GM19239 (cell line): ENCODE measurements around the gene KCTD12.
"Not testable (repeated sequence)": the region's sequence is repeated elsewhere in the genome, so short reads cannot be mapped to it uniquely, and the experiment has no call there.

Experiments used
- DNase-seq: peaks from one replicate; pipeline ENCODE4 v3.0.0; 2011; ENCODE audit warnings: low spot score; ENCODE audit not compliant: insufficient read length
- FAIRE-seq: peaks from 2 replicates; lab custom pipeline; 2011; peaks lifted over from hg19 to GRCh38; lab: Jason Lieb, UNC

KCTD12 gene

GRCh38 chr13:76886292-76887075 is at the start of gene KCTD12:
Gene KCTD12 (minus strand): TSS chr13:76886405. CDS start chr13:76886148, 257 bp downstream.
- FAIRE-seq (peak; percentile 81), DNase-seq (peak; percentile 54)

DNA sequence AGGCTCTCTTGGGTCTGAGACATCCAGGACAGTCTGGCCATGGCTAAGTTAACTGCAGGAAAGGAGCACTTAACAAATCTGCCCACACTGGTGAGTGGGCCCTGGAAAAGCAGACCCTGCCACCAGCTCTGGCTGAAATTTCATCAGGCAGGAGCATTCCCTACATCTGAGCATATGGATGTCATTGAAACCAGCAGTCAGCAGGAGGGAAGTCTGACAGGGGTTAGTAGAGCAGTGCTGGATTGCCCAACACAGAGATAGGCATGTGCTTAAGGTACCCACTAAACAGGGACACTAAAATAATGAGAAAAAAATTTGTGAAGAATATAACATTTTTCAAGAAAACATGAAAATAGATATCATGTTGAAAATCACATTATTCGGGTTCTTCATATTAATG is 48.5 kb upstream of the KCTD12 start:
- DNase-seq (no peak), FAIRE-seq (no peak)

GRCh38 chr13:76932076-76932475 is 45.9 kb upstream of the KCTD12 start:
- no peak for FAIRE-seq
- DNase-seq = no peak

DNA sequence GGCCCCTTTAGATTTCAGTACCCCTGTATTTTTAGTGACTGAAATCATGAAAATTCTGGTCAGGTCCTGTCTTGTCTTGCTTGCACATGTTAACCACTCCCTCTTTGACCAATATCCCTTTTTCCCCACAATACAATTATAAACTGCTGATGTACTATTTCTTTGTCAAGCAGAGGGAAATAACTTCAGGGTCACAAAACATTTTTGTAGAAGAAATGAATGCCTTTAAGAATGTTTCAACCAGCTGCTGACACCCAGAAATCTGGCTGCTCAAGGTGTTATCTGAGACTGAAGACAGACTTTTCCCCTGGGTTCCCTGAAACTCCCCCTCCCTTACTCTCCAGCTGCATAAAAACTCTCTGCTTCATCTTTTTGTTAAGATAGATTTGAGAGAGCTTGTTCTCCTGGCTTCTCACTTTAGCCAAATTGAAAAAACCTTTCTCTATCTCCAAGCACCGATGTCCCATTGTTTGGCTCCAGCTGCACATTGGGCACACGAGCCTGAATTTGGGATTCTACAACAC is 43.7 kb upstream of the KCTD12 start:
- FAIRE-seq = no peak
- no peak for DNase-seq

DNA sequence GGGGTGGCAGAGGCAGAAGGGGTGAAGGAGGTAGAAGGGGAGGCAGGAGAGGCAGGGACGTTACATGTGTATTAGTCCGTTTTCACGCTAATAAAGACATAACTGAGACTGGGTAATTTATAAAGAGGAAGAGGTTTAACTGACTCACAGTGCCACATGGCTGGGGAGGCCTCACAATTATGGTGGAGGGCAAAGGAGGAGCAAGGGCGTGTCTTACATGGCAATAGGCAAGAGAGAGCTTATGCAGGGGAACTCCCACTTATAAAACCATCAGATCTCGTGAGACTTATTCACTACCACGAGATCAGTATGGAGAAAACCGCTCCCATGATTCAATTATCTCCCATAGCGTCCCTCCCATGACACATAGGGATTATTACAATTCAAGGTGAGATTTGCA is 43.1 kb upstream of the KCTD12 start:
- FAIRE-seq (no peak), DNase-seq (no peak)

DNA sequence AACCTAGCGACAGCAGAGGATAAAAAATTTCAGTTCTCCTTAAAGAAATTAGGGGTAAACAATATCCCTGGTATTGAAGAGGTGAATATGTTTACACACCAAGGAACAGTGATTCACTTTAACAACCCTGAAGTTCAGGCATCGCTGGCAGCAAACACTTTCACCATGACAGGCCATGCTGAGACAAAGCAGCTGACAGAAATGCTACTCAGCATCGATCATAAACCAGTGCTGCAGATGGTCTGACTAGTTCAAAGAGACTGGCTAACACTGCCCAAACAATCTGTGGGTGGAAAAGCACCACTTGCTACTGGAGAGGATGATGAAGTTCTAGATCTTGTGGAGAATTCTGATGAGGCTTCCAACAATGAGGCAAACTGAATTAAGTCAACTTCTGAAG is 42.3 kb upstream of the KCTD12 start:
- no peak for FAIRE-seq
- no peak for DNase-seq

DNA sequence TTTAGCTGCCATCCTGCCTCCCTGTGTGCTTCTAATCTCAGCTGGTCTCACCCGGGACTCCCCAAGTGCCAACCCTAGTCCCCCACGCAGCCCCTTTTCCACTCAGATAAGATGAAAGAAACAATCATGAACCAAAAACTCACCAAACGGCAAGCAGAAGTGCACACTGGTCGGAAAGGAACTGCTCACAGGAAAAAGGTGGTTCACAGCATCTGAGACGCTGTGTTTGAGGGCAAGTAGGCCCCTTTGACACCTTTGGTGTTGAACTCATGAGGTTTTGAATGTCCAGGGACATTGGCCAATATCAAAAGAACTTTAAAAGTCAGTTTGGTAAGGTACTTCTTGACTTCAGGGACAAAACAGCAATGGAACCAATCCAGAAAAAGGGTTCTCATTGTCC is 41.8 kb upstream of the KCTD12 start:
- DNase-seq = no peak
- no peak for FAIRE-seq

- no peak for DNase-seq
- no peak for FAIRE-seq
These were observed 38.9 kb upstream of the KCTD12 start for GRCh38 chr13:76925115-76925514.

DNA sequence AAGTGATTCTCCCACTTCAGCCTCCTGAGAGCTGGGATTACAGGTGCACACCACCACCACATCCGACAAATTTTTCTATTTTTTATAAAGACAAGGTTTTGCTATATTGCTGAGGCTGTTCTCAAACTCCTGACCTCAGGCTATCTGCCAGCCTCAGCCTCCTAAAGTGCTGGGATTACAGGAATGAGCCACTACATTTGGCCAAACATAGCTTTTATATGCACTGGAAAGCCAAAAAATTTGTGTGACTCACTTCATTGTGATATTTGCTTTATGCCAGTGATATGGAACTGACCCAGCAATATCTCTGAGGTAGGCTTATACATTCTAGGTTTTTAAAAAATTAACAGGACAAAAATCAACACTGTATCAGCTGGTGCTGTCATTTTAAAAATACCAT is 35.3 kb upstream of the KCTD12 start:
- DNase-seq (no peak), FAIRE-seq (no peak)

- not testable (repeated sequence) for DNase-seq, FAIRE-seq
These were observed 31.7 kb upstream of the KCTD12 start for GRCh38 chr13:76917755-76918481.

DNA sequence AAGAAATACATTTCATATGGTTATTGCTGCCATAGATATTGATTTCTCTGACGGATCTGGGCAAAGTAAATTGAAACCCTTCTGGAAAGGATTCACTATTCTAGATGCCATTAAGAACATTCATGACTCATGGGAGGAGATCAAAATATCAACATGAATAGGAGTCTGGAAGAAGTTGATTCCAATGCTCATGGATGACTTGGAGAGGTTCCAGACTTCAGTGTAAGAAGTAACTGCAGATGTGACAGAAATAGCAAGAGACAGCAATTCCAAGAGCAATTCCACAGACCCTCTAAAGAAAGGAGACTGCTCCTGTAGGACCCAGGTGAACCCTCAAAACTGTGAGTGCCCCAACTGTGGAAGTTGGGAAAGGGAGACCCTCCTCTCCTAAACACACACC is 30.9 kb upstream of the KCTD12 start:
- DNase-seq = no peak
- no peak for FAIRE-seq

DNA sequence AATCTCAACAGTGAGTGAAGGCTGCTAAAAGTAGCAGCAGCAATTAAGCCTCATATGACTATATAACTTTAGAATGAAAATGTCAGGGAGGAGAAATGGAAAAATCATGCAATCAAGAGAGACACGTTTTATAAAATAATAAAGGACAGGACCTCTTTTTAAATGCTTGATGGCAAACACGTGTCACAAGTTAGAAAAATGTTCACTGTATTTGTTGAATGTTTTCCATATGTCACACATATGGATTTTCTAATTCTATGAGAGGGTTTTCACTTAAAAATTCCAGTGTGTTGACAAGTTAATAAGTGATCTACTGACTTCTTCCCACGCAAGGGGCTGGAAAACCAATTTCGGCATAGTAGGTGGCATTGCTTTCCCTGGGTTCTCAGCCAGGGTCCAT is 27.7 kb upstream of the KCTD12 start:
- DNase-seq (no peak), FAIRE-seq (no peak)

DNA sequence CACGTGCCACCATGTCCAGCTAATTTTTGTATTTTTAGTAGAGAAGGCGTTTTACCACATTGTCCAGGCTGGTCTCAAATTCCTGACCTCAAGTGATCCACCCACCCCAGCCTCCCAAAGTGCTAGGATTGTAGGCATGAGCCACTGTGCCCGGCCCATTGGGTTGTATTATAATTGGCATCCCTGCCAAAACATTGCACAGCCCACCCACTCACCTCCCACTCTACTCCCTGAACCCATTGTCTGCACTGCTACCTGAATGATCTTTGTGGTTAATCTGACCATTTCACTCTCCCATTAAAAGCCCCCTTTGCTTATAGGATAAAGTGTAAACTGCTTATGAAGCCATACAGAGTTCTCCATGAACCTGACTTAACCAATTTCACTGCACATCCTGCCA is 26.3 kb upstream of the KCTD12 start:
- DNase-seq (no peak), FAIRE-seq (no peak)

- FAIRE-seq = no peak
- no peak for DNase-seq
These were observed 18.3 kb upstream of the KCTD12 start for GRCh38 chr13:76904507-76904906.

DNA sequence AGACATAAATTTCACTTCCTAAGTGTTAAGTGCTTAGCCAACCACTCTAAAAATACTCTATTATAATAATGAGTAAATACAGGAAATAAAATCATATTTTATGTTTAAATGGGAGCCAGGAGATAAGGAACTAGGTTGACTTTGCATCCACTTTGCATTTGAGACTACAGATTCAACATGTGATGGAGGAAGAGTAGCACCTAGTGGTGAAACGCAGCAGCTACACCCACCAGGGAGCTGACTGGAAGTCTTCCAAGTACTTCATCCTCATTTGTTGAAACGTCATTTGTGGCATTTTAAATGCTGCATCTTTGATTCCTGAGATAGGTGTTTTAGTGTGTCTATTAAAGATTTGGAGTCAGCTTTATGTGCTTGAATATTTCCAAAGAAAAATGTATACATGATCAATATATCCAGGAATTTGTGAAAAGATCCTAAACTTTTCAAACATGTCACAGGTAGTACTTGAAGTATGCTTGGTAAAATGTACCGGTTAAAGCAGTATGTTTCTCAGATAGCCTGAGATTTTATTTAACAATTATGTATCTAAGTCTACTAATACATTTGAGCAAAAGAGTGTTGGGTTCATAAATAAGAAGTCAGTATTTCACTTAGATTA is 17.4 kb upstream of the KCTD12 start:
- FAIRE-seq (peak; percentile 92), DNase-seq (peak; percentile 43)

DNA sequence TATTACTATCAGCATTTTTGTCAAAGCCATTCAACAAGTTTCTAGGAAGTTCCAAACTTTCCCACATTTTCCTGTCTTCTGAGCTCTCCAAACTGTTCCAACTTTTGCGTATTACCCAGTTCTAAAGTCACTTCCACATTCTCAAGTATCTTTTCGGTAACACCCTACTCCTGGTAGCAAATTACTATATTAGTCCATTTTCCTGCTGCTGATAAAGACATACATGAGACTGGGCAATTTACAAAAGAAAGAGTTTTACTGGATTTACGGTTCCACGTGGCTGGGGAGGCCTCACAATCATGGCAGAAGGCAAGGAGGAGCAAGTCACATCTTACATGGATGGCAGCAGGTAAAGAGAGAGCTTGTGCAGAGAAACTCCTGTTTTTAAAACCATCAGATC is 12.9 kb upstream of the KCTD12 start:
- FAIRE-seq, DNase-seq: not testable (repeated sequence)

DNA sequence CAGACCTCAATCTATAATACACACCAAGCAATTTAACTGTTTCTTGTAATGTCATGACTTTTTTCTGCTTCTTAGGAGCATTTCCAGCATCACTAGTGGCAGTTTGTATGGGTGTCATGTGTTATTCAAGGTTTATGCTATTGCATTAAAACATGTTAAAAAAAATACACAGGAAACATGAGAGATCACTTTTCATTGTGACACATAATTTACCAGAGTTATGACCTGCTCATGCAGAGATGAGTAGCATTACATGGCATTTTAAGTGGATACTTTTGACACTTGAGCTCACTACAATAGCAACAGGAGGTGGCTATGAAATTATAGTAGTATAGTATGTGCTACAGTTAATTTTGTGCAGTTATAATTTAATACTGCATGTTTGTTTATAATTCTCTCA is 11.0 kb upstream of the KCTD12 start:
- not testable (repeated sequence) for FAIRE-seq, DNase-seq

- DNase-seq (no peak), FAIRE-seq (peak; percentile 28)
These were observed 8.4 kb upstream of the KCTD12 start for GRCh38 chr13:76894401-76895110.

DNA sequence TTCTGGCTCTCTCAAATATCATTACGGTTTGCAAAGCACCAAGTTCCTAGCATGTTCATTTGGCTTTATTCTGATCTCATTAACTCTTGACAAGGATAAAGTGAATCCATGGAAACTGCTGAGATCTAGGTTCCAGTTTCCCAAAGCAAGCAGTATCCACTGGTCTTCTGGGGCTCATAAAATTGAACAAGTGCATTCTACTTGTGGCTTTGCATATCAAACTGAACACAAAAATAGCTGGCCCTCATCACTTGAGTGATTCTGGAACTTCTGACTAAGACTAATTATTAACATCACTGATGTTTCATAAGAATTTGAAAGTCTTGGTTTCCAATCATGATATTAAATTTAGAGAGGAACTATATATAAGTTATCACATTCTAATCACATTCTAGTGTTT is 6.3 kb upstream of the KCTD12 start:
- peak; percentile 77 for FAIRE-seq
- DNase-seq = no peak

DNA sequence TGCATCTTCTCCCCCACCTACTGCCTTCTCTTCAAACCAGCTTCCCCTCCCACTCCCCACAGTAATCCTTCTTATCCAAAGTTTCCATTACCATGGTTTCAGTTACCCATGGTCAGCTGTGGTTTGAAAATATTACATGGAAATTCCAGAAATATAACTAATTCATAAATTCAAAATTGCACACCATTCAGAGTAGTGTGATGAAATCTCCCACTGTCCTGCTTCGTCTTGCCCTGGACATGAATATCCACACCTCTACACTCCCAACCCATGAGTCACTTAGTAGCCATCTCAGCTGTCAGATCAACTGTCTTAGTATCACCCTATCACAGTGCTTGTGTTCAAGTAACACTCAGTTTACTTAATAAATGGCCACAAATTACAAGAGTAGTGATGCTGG is 3.8 kb upstream of the KCTD12 start:
- FAIRE-seq (no peak), DNase-seq (no peak)
